Suprapubic skin (tissue), 4 donors: ENCODE results near the gene C12orf42. TPM values are rescaled to one million over a fixed set of nuclear protein-coding genes. Genes with fewer than 3 reads are reported as not detected.

ENCODE experiments used
- DNase-seq, 2 donors: peaks; one replicate each; pipeline ENCODE4 v3.0.0-alpha.2; 2019; ENCODE audit warnings: low spot score in 2 of 2
- H3K27ac ChIP-seq: fragments of 200-600 bp; sonication (generic); one replicate; pipeline ENCODE4 v1.5.1; 2019
- H3K27me3 ChIP-seq: fragments of 200-600 bp; sonication (generic); one replicate; pipeline ENCODE4 v1.5.1; 2019
- H3K36me3 ChIP-seq: fragments of 200-600 bp; sonication (generic); one replicate; pipeline ENCODE4 v1.5.1; 2019
- H3K4me1 ChIP-seq: fragments of 200-600 bp; sonication (generic); one replicate; pipeline ENCODE4 v1.5.1; 2019
- H3K4me3 ChIP-seq: fragments of 200-600 bp; sonication (generic); one replicate; pipeline ENCODE4 v1.5.1; 2019; ENCODE audit warnings: mild to moderate bottlenecking
- H3K9me3 ChIP-seq: fragments of 200-600 bp; sonication (generic); one replicate; pipeline ENCODE4 v1.5.1; 2019
- CTCF ChIP-seq, 2 donors: fragments of 200-600 bp in 1 of 2; fragments of 450-650 bp in 1 of 2; sonication (generic) in 1 of 2; IDR thresholded peaks; one replicate each; pipeline ENCODE4 v1.5.1; 2016 to 2019; ENCODE audit warnings: antibody characterized with exemption in 2 of 2, mild to moderate bottlenecking in 1 of 2, moderate library complexity in 1 of 2
- EP300 ChIP-seq: sonication (generic); formaldehyde crosslinking; IDR thresholded peaks from one replicate; pipeline ENCODE4 v1.6.1; 2017; ENCODE audit warnings: antibody characterized with exemption
- POLR2A ChIP-seq, 2 donors: fragments of 450-650 bp; IDR thresholded peaks; one replicate each; pipeline ENCODE4 v1.6.1; 2017; ENCODE audit warnings: antibody characterized with exemption in 2 of 2, mild to moderate bottlenecking in 2 of 2, moderate library complexity in 2 of 2
- POLR2AphosphoS5 ChIP-seq, 3 donors: sonication (generic); formaldehyde crosslinking; IDR thresholded peaks; one replicate each; pipeline ENCODE4 v1.6.1; 2017; ENCODE audit warnings: antibody characterized with exemption in 3 of 3
- WGBS: methylation state at CpG from one replicate; pipeline ENCODE4 v1.1.5; 2018; 5-methylcytosine and 5-hydroxymethylcytosine counted together
- total RNA-seq, 4 donors: library from RNA; depleted of rRNA; stranded (reverse); fragments of >200 nt; gene quantifications; one replicate each; pipeline ENCODE4 v1.1.0, GENCODE V29; 2016

The C12orf42 gene
- total RNA-seq, 4 donors from 2014 or later: not detected

GRCh38 chr12:103456006-103456405 lies 39.8 kb downstream of the C12orf42 start:
- TF ChIP-seq POLR2AphosphoS5 (IDR thresholded peaks at IDR 0.05) (no peak), POLR2A (IDR thresholded peaks at IDR 0.05) (no peak), CTCF (IDR thresholded peaks at IDR 0.05) (no peak), EP300 (no peak)
- WGBS: 93% methylated on average over 2 of the region's 2 CpGs
- Histone ChIP-seq H3K4me1 (no peaks in the 10 kb centered on the region), H3K36me3 (no peaks in the 10 kb centered on the region), H3K9me3 (no peaks in the 10 kb centered on the region), H3K4me3 (no peak overlapping the region), H3K27me3 (no peaks in the 10 kb centered on the region), H3K27ac (no peak overlapping the region)
- DNase-seq: no peak

- H3K27me3 ChIP-seq: no peaks in the 10 kb centered on the region
- no peak for DNase-seq
- H3K36me3 ChIP-seq: no peaks in the 10 kb centered on the region
- no peak overlapping the region for H3K27ac ChIP-seq
- no peaks in the 10 kb centered on the region for H3K9me3 ChIP-seq
- TF ChIP-seq EP300 (no peak), POLR2AphosphoS5 (IDR thresholded peaks at IDR 0.05) (no peak), CTCF (IDR thresholded peaks at IDR 0.05) (no peak), POLR2A (IDR thresholded peaks at IDR 0.05) (no peak)
- no peaks in the 10 kb centered on the region for H3K4me1 ChIP-seq
- 74% methylated on average over 3 of the region's 3 CpGs for WGBS
- H3K4me3 ChIP-seq: no peak overlapping the region
These were observed 40.6 kb downstream of the C12orf42 start for GRCh38 chr12:103455020-103455763.

GRCh38 chr12:103444983-103445382 lies 50.8 kb downstream of the C12orf42 start:
- H3K9me3 ChIP-seq: no peaks in the 10 kb centered on the region
- no peaks in the 10 kb centered on the region for H3K27me3 ChIP-seq
- no peaks in the 10 kb centered on the region for H3K4me1 ChIP-seq
- DNase-seq: no peak
- H3K4me3 ChIP-seq: no peak overlapping the region
- no peaks in the 10 kb centered on the region for H3K36me3 ChIP-seq
- TF ChIP-seq POLR2A (IDR thresholded peaks at IDR 0.05) (no peak), EP300 (no peak), POLR2AphosphoS5 (IDR thresholded peaks at IDR 0.05) (no peak), CTCF (IDR thresholded peaks at IDR 0.05) (no peak)
- 44% methylated on average over 4 of the region's 4 CpGs for WGBS
- no peak overlapping the region for H3K27ac ChIP-seq

GRCh38 chr12:103442822-103443221 lies 52.9 kb downstream of the C12orf42 start:
- no peaks in the 10 kb centered on the region for H3K9me3 ChIP-seq
- H3K4me3 ChIP-seq: no peak overlapping the region
- 72% methylated on average over 3 of the region's 3 CpGs for WGBS
- DNase-seq: no peak
- TF ChIP-seq EP300 (no peak), POLR2AphosphoS5 (IDR thresholded peaks at IDR 0.05) (no peak), CTCF (IDR thresholded peaks at IDR 0.05) (no peak), POLR2A (IDR thresholded peaks at IDR 0.05) (no peak)
- H3K27me3 ChIP-seq: no peaks in the 10 kb centered on the region
- no peaks in the 10 kb centered on the region for H3K36me3 ChIP-seq
- H3K27ac ChIP-seq: no peak overlapping the region
- no peaks in the 10 kb centered on the region for H3K4me1 ChIP-seq

GRCh38 chr12:103442182-103442555 lies 53.6 kb downstream of the C12orf42 start:
- Histone ChIP-seq H3K9me3 (no peaks in the 10 kb centered on the region), H3K27ac (no peak overlapping the region), H3K36me3 (no peaks in the 10 kb centered on the region), H3K27me3 (no peaks in the 10 kb centered on the region), H3K4me1 (no peaks in the 10 kb centered on the region), H3K4me3 (no peak overlapping the region)
- 68% methylated on average over 5 of the region's 5 CpGs for WGBS
- DNase-seq: no peak
- no peak for TF ChIP-seq EP300
- TF ChIP-seq POLR2A (IDR thresholded peaks at IDR 0.05): no peak
